Body of pancreas (tissue), 4 donors: Measurements from ENCODE around the gene USP54. TPM values are rescaled to one million over a fixed set of nuclear protein-coding genes. Genes with fewer than 3 reads are reported as not detected.

Source experiments
- ATAC-seq: fragments of 150-250 bp; one replicate; pipeline ENCODE4 v1.9.1; 2016
- DNase-seq, 4 donors: peaks; one replicate each; pipeline ENCODE4 v3.0.0-alpha.2; 2019
- H3K27ac ChIP-seq, 4 donors: fragments of 200-600 bp; sonication (generic); 1 replicate in 3 of 4; 2 replicates in 1 of 4; pipeline versions ENCODE4 v1.5.1 to v1.6.1; 2016 to 2019; ENCODE audit warnings: mild to moderate bottlenecking in 1 of 4, mixed read lengths in 1 of 4, moderate library complexity in 1 of 4
- H3K27me3 ChIP-seq, 2 donors: fragments of 200-600 bp; sonication (generic); one replicate each; pipeline ENCODE4 v1.6.0; 2016; ENCODE audit warnings: mild to moderate bottlenecking in 1 of 2
- H3K36me3 ChIP-seq, 2 donors: fragments of 200-600 bp; sonication (generic); replicated peaks in 1 of 2; 2 replicates each; pipeline ENCODE4 v1.5.1; 2016; ENCODE audit warnings: low read depth in 2 of 2; ENCODE audit not compliant: insufficient read depth in 1 of 2
- H3K4me1 ChIP-seq: fragments of 200-600 bp; sonication (generic); one replicate; pipeline ENCODE4 v1.6.0; 2016
- H3K4me3 ChIP-seq, 2 donors: fragments of 200-600 bp; sonication (generic); 1 replicate in 1 of 2; 2 replicates in 1 of 2; pipeline ENCODE4 v1.5.1; 2016 to 2019
- H3K9me3 ChIP-seq, 3 donors: fragments of 200-600 bp; sonication (generic); 1 replicate in 2 of 3; 2 replicates in 1 of 3; pipeline ENCODE4 v1.5.1; 2016
- CTCF ChIP-seq, 7 experiments: fragments of 450-650 bp in 4 of 7; fragments of 200-600 bp in 3 of 7; sonication (generic) in 3 of 7; IDR thresholded peaks; one replicate each; pipeline ENCODE4 v1.5.1; 2016 to 2019; ENCODE audit warnings: antibody characterized with exemption in 7 of 7
- POLR2A ChIP-seq, 3 donors: fragments of 450-650 bp; IDR thresholded peaks; one replicate each; pipeline ENCODE4 v1.6.1; 2016; ENCODE audit warnings: antibody characterized with exemption in 3 of 3, mild to moderate bottlenecking in 2 of 3
- WGBS, 2 donors: methylation state at CpG; one replicate each; pipeline ENCODE4 v1.1.5; 2017; 5-methylcytosine and 5-hydroxymethylcytosine counted together
- intact Hi-C: fragments of 100-400 bp; cut with DNase I; formaldehyde crosslinking; loops from one replicate; pipeline ENCODE4 v1.15.1; 2023
- total RNA-seq, 2 donors: library from RNA; depleted of rRNA; stranded (reverse); fragments of >200 nt; gene quantifications; one replicate each; pipeline ENCODE4 v1.1.0, GENCODE V29; 2016

USP54 gene
- 10 to 100 TPM; 20.4 to 25.4 TPM for total RNA-seq

- DNase-seq (no peak), ATAC-seq (peak; percentile 49)
- no peak within 1 kb of the TSS for H3K4me3 ChIP-seq
- no peaks in the 10 kb centered on the region for H3K36me3 ChIP-seq
- no peaks in the 10 kb centered on the region for H3K9me3 ChIP-seq
- intact Hi-C loops: no loop called here
- H3K27me3 ChIP-seq: no peaks in the 10 kb centered on the region
- WGBS, 2 donors: 29 to 32% methylated on average over 6 of the region's 6 CpGs
- TF ChIP-seq POLR2A (IDR thresholded peaks at IDR 0.05) (no peak), CTCF (IDR thresholded peaks at IDR 0.05) (no peak)
- peaks cover 60% of the 10 kb centered on the region for H3K4me1 ChIP-seq
- peak within 1 kb of the TSS in 3 of 4 donors; percentile 49 to 65 (median 51) for H3K27ac ChIP-seq
Observed at GRCh38 chr10:73590881-73591799, at the start of gene USP54. Gene USP54 (minus strand): TSS chr10:73591342. CDS start chr10:73575658, 15,684 bp downstream.

- ATAC-seq (no peak), DNase-seq (no peak)
- 78 to 81% methylated on average over 3 of the region's 3 CpGs for WGBS, 2 donors
- Histone ChIP-seq H3K4me1 (no peaks in the 10 kb centered on the region), H3K9me3 (no peaks in the 10 kb centered on the region), H3K27ac (no peak overlapping the region), H3K27me3 (no peaks in the 10 kb centered on the region), H3K4me3 (no peak overlapping the region), H3K36me3 (no peaks in the 10 kb centered on the region)
- intact Hi-C loops: no loop called here
- no peak for TF ChIP-seq CTCF (IDR thresholded peaks at IDR 0.05)
- TF ChIP-seq POLR2A (IDR thresholded peaks at IDR 0.05): no peak
Observed at GRCh38 chr10:73639286-73639685, 48.1 kb upstream of the USP54 start.

- H3K36me3 ChIP-seq: no peaks in the 10 kb centered on the region
- H3K4me3 ChIP-seq: no peak overlapping the region
- no peaks in the 10 kb centered on the region for H3K4me1 ChIP-seq
- intact Hi-C loops: no loop called here
- ATAC-seq (no peak), DNase-seq (no peak)
- 37 to 56% methylated on average over 1 of the region's 1 CpG for WGBS, 2 donors
- TF ChIP-seq POLR2A (IDR thresholded peaks at IDR 0.05): no peak
- no peak overlapping the region for H3K27ac ChIP-seq
- H3K27me3 ChIP-seq: no peaks in the 10 kb centered on the region
- no peaks in the 10 kb centered on the region for H3K9me3 ChIP-seq
Observed at GRCh38 chr10:73635781-73636180, 44.6 kb upstream of the USP54 start.

- H3K36me3 ChIP-seq: no peaks in the 10 kb centered on the region
- WGBS, 2 donors: 66 to 71% methylated on average over 4 to 5 of the region's 5 CpGs
- no peak for ATAC-seq
- H3K27ac ChIP-seq: no peak overlapping the region
- no peak for TF ChIP-seq CTCF (IDR thresholded peaks at IDR 0.05)
- no peak for TF ChIP-seq POLR2A (IDR thresholded peaks at IDR 0.05)
- no peaks in the 10 kb centered on the region for H3K9me3 ChIP-seq
- no peaks in the 10 kb centered on the region for H3K4me1 ChIP-seq
- H3K27me3 ChIP-seq: no peaks in the 10 kb centered on the region
- intact Hi-C loops: no loop called here
- DNase-seq: no peak
- H3K4me3 ChIP-seq: no peak overlapping the region
Observed at GRCh38 chr10:73634421-73634820, 43.3 kb upstream of the USP54 start.

GRCh38 chr10:73629165-73629564 lies 38.0 kb upstream of the USP54 start:
- intact Hi-C loops: loop anchor here (10.0 kb wide), 1 partner anchor 64 kb away; no protein-coding TSS in a partner anchor
- ATAC-seq: no peak
- Histone ChIP-seq H3K4me3 (no peak overlapping the region), H3K36me3 (no peaks in the 10 kb centered on the region), H3K27me3 (no peaks in the 10 kb centered on the region), H3K27ac (peak overlapping the region in 1 of 4 donors; percentile 6), H3K9me3 (no peaks in the 10 kb centered on the region), H3K4me1 (peaks cover 20% of the 10 kb centered on the region)
- DNase-seq: no peak
- 85 to 90% methylated on average over 5 of the region's 5 CpGs for WGBS, 2 donors
- no peak for TF ChIP-seq POLR2A (IDR thresholded peaks at IDR 0.05)
- TF ChIP-seq CTCF (IDR thresholded peaks at IDR 0.05): no peak
